Neural progenitor cell (in vitro differentiated cells): ENCODE data around the gene KDM7A. TPM values are rescaled to one million over a fixed set of nuclear protein-coding genes. Genes with fewer than 3 reads are reported as not detected.

Experiments
- DNase-seq: peaks from one replicate; pipeline ENCODE4 v3.0.0-alpha.2; 2016; ENCODE audit warnings: low spot score
- H2AFZ ChIP-seq: fragments of 200-600 bp; sonication (generic); replicated peaks from 2 replicates; pipeline ENCODE4 v1.6.1; 2016; ENCODE audit warnings: antibody characterized with exemption
- H3F3A ChIP-seq: fragments of 200-600 bp; sonication (generic); 2 replicates; pipeline ENCODE4 v1.6.1; 2016; ENCODE audit warnings: antibody characterized with exemption, low read depth
- H3K27ac ChIP-seq: fragments of 200-600 bp; sonication (generic); 2 replicates; pipeline ENCODE4 v1.5.1; 2016; ENCODE audit warnings: mild to moderate bottlenecking
- H3K27me3 ChIP-seq: fragments of 200-600 bp; sonication (generic); 2 replicates; pipeline ENCODE4 v1.6.1; 2016; ENCODE audit warnings: mild to moderate bottlenecking, moderate library complexity
- H3K36me3 ChIP-seq: fragments of 200-600 bp; sonication (generic); 2 replicates; pipeline ENCODE4 v1.5.1; 2016
- H3K4me1 ChIP-seq: fragments of 200-600 bp; sonication (generic); 2 replicates; pipeline ENCODE4 v1.6.1; 2016; ENCODE audit warnings: mixed run types
- H3K4me2 ChIP-seq: fragments of 200-600 bp; sonication (generic); 2 replicates; pipeline ENCODE4 v1.6.1; 2016
- H3K4me3 ChIP-seq: fragments of 200-600 bp; sonication (generic); 2 replicates; pipeline ENCODE4 v1.5.1; 2016
- H3K79me2 ChIP-seq: fragments of 200-600 bp; sonication (generic); 2 replicates; pipeline ENCODE4 v1.6.1; 2016; ENCODE audit warnings: low read depth
- H3K9ac ChIP-seq: fragments of 200-600 bp; sonication (generic); 2 replicates; pipeline ENCODE4 v1.6.1; 2016
- H3K9me3 ChIP-seq: fragments of 200-600 bp; sonication (generic); 2 replicates; pipeline ENCODE4 v1.5.1; 2016; ENCODE audit warnings: low read depth
- H4K20me1 ChIP-seq: fragments of 200-600 bp; sonication (generic); 2 replicates; pipeline ENCODE4 v1.6.1; 2016; ENCODE audit warnings: low read depth
- H3K27ac Mint-ChIP-seq: 3 replicates; pipeline ENCODE4 v1.8.0; 2021; ENCODE audit warnings: mixed read lengths
- H3K27me3 Mint-ChIP-seq: 2 replicates; pipeline ENCODE4 v1.8.0; 2022; ENCODE audit warnings: low read depth, mild to moderate bottlenecking, inconsistent platforms, moderate library complexity, mixed read lengths; ENCODE audit not compliant: insufficient read depth
- H3K36me3 Mint-ChIP-seq: 3 replicates; pipeline ENCODE4 v1.8.0; 2021; ENCODE audit warnings: mixed read lengths
- H3K4me1 Mint-ChIP-seq: 3 replicates; pipeline ENCODE4 v1.8.0; 2021; ENCODE audit warnings: mixed read lengths
- H3K4me3 Mint-ChIP-seq: 3 replicates; pipeline ENCODE4 v1.8.0; 2021; ENCODE audit warnings: mild to moderate bottlenecking, moderate library complexity, mixed read lengths
- H3K9me3 Mint-ChIP-seq: 3 replicates; pipeline ENCODE4 v1.8.0; 2020; ENCODE audit warnings: mixed read lengths
- EZH2 ChIP-seq: fragments of 200-600 bp; sonication (generic); IDR thresholded peaks from 2 replicates; pipeline ENCODE4 v1.6.1; 2017; ENCODE audit warnings: antibody characterized with exemption, mild to moderate bottlenecking, moderate library complexity
- EZH2phosphoT487 ChIP-seq: fragments of 200-600 bp; sonication (generic); IDR thresholded peaks from 2 replicates; pipeline ENCODE4 v1.6.1; 2017; ENCODE audit warnings: antibody characterized with exemption
- total RNA-seq: library from RNA; depleted of rRNA; stranded (reverse); fragments of >200 nt; gene quantifications from 2 replicates; pipeline ENCODE4 v1.2.3, GENCODE V29; 2015; ENCODE audit warnings: low replicate concordance
- TF ChIP-seq, protein P1 (sequence below): fragments of 200-600 bp; sonication (generic); IDR thresholded peaks from 2 replicates; pipeline ENCODE4 v1.5.1; 2017; ENCODE audit warnings: antibody characterized with exemption, mild to moderate bottlenecking

KDM7A gene
- total RNA-seq, 1 donor from 2014 or later, result 13.6 TPM

DNA sequence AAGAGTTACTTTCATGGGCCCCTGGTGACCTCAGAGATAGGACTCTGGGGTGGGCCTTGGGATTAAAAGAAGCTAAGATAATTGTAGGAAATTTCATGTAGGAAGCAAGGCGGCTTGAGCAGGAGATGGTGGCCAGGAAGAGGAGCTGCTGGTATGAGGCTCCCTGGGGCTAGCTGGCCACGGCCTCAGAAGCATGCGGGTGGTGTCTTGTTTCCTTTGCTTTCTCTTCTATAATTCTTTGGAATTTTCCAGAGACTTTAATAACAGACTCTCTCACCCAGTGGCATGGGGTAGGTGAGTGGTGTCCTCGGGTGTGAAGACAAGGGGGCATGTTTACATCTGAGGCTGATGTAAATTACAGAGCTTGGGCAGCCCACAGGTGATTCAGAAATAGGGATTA is 41.9 kb upstream of the KDM7A start:
- Histone ChIP-seq H3K4me3 (no peak overlapping the region), H2AFZ (no peak overlapping the region), H3K9me3 (no peaks in the 10 kb centered on the region), H4K20me1 (no peaks in the 10 kb centered on the region), H3F3A (no peaks in the 10 kb centered on the region), H3K9ac (no peak overlapping the region), H3K36me3 (no peaks in the 10 kb centered on the region), H3K4me1 (no peaks in the 10 kb centered on the region), H3K4me2 (no peak overlapping the region), H3K79me2 (no peaks in the 10 kb centered on the region), H3K27me3 (no peaks in the 10 kb centered on the region), H3K27ac (no peak overlapping the region)
- peaks cover under 1% of the 10 kb centered on the region for H3K4me1 Mint-ChIP-seq
- H3K27me3 Mint-ChIP-seq, result peaks cover 2% of the 10 kb centered on the region
- TF ChIP-seq EZH2phosphoT487 (no peak), EZH2 (no peak)
- TF ChIP-seq, protein P1, sequence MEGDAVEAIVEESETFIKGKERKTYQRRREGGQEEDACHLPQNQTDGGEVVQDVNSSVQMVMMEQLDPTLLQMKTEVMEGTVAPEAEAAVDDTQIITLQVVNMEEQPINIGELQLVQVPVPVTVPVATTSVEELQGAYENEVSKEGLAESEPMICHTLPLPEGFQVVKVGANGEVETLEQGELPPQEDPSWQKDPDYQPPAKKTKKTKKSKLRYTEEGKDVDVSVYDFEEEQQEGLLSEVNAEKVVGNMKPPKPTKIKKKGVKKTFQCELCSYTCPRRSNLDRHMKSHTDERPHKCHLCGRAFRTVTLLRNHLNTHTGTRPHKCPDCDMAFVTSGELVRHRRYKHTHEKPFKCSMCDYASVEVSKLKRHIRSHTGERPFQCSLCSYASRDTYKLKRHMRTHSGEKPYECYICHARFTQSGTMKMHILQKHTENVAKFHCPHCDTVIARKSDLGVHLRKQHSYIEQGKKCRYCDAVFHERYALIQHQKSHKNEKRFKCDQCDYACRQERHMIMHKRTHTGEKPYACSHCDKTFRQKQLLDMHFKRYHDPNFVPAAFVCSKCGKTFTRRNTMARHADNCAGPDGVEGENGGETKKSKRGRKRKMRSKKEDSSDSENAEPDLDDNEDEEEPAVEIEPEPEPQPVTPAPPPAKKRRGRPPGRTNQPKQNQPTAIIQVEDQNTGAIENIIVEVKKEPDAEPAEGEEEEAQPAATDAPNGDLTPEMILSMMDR, result no peak
- H3K27ac Mint-ChIP-seq, result no peak overlapping the region
- DNase-seq, result no peak
- no peaks in the 10 kb centered on the region for H3K9me3 Mint-ChIP-seq
- H3K4me3 Mint-ChIP-seq, result no peak overlapping the region
- no peaks in the 10 kb centered on the region for H3K36me3 Mint-ChIP-seq

DNA sequence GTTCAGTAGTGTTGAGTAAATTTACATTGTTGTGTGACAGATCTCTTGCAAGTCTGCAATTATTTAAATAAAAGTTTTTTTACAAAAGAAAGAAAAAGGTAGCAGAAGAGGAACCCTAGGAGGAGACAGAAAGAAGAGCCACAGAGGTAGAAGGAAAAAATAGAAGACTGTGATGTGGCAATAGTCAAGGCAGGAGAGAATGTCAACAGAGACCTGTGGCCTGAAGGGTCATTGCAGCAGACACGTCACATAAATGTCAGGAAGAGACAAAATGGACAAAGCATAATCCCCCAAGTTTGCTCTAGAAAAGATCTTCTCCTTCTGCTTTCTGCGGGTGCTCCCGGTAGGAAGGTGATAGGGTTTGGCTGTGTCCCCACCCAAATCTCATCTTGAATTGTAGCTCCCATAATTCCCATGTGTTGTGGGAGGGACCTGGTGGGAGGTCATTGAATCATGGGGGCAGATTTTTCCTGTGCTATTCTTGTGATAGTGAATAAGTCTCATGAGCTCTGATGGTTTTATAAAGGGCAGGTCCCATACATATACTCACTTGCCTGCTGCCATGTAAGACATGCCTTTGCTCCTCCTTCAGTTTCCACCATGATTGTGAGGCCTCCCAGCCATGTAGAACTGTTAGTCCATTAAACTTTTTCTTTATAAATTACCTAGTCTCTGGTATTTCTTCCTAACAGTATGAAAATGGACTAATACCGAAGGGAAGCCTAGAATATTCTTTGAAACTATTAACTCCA is 41.1 kb upstream of the KDM7A start:
- H3K9me3 Mint-ChIP-seq, result no peaks in the 10 kb centered on the region
- Histone ChIP-seq H3K9ac (no peak overlapping the region), H3K27ac (no peak overlapping the region), H3K4me2 (no peak overlapping the region), H3K4me1 (no peaks in the 10 kb centered on the region), H3F3A (no peaks in the 10 kb centered on the region), H3K36me3 (no peaks in the 10 kb centered on the region), H3K4me3 (no peak overlapping the region), H3K27me3 (no peaks in the 10 kb centered on the region), H3K79me2 (no peaks in the 10 kb centered on the region), H3K9me3 (no peaks in the 10 kb centered on the region), H4K20me1 (no peaks in the 10 kb centered on the region), H2AFZ (no peak overlapping the region)
- no peak overlapping the region for H3K4me3 Mint-ChIP-seq
- H3K27me3 Mint-ChIP-seq, result peaks cover 2% of the 10 kb centered on the region
- no peak for DNase-seq
- H3K36me3 Mint-ChIP-seq, result no peaks in the 10 kb centered on the region
- H3K4me1 Mint-ChIP-seq, result no peaks in the 10 kb centered on the region
- TF ChIP-seq EZH2 (no peak), EZH2phosphoT487 (no peak)
- TF ChIP-seq, protein P1, result no peak
- H3K27ac Mint-ChIP-seq, result no peak overlapping the region

- H3K27ac ChIP-seq, result no peak overlapping the region
- TF ChIP-seq, protein P1, result no peak
- TF ChIP-seq EZH2phosphoT487 (no peak), EZH2 (no peak)
Observed at GRCh38 chr7:140215281-140215680, 38.5 kb upstream of the KDM7A start.

More at GRCh38 chr7:140215281-140215680, 38.5 kb upstream of the KDM7A start:
- H4K20me1 ChIP-seq, result no peaks in the 10 kb centered on the region
- Mint-ChIP-seq H3K27ac (no peak overlapping the region), H3K36me3 (no peaks in the 10 kb centered on the region), H3K4me3 (no peak overlapping the region), H3K27me3 (peaks cover 4% of the 10 kb centered on the region), H3K9me3 (no peaks in the 10 kb centered on the region), H3K4me1 (peaks cover 2% of the 10 kb centered on the region)
- no peaks in the 10 kb centered on the region for H3K27me3 ChIP-seq
- no peaks in the 10 kb centered on the region for H3K79me2 ChIP-seq
- no peaks in the 10 kb centered on the region for H3K36me3 ChIP-seq
- no peak overlapping the region for H2AFZ ChIP-seq
- no peak for DNase-seq
- H3K9ac ChIP-seq, result no peak overlapping the region
- H3K9me3 ChIP-seq, result no peaks in the 10 kb centered on the region
- no peaks in the 10 kb centered on the region for H3F3A ChIP-seq
- no peaks in the 10 kb centered on the region for H3K4me1 ChIP-seq
- H3K4me2 ChIP-seq, result no peak overlapping the region
- no peak overlapping the region for H3K4me3 ChIP-seq
